ENCODE data around the gene OR2B2.

DNA sequence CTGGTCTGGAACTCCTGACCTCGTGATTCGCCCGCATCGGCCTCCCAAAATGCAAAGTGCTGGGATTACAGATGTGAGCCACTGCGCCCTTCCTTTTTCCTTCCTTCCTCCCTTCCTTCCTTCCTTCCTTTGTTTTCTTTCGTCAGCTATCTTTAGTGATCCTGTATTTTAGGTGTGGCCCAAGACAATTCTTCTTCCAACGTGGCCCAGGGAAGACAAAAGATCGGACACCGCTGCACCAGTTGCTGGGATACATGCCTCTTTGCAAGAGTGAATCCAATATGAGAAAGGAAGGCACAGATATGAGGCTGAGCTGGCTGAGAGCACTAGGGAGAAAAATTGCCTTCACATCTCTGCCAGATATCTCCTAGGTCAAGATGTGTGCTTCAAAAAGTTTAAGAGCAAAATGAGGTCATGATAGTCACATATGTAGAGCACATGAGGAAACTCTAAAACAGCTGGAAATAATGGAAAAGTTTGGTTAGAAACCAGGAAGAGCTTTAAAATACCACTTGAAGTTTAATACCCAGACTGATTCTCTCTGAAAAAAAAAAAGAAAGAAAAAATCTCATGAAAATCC, 41.8 kb downstream of the OR2B2 start:
- TF ChIP-seq, protein P1, sequence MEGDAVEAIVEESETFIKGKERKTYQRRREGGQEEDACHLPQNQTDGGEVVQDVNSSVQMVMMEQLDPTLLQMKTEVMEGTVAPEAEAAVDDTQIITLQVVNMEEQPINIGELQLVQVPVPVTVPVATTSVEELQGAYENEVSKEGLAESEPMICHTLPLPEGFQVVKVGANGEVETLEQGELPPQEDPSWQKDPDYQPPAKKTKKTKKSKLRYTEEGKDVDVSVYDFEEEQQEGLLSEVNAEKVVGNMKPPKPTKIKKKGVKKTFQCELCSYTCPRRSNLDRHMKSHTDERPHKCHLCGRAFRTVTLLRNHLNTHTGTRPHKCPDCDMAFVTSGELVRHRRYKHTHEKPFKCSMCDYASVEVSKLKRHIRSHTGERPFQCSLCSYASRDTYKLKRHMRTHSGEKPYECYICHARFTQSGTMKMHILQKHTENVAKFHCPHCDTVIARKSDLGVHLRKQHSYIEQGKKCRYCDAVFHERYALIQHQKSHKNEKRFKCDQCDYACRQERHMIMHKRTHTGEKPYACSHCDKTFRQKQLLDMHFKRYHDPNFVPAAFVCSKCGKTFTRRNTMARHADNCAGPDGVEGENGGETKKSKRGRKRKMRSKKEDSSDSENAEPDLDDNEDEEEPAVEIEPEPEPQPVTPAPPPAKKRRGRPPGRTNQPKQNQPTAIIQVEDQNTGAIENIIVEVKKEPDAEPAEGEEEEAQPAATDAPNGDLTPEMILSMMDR (conservative IDR thresholded peaks at IDR 0.05; ENCODE audit: low read length) = no peak
- TF ChIP-seq EZH2phosphoT487 (IDR thresholded peaks at IDR 0.05; ENCODE audit: borderline replicate concordance) = no peak

Data from Loucy (cell line).